Activated T-helper 1 cell treated with anti-CD3 and anti-CD28 coated beads, Interleukin-2, amount 50 U/mL, for 16 hours (primary cell): ENCODE results near the gene CATSPERE.
"Not testable (repeated sequence)": the region's sequence is repeated elsewhere in the genome, so short reads cannot be mapped to it uniquely, and the experiment has no call there.

ENCODE experiments used
- DNase-seq, 2 donors: peaks; one replicate each; pipeline ENCODE4 v3.0.0-alpha.2; 2020; ENCODE audit warnings: low read depth in 1 of 2, low spot score in 1 of 2

The CATSPERE gene

GRCh38 chr1:244448279-244449036 is 12.6 kb upstream of the CATSPERE start:
- DNase-seq = no peak

- DNase-seq = no peak
These were observed 11.1 kb upstream of the CATSPERE start for GRCh38 chr1:244449936-244450508.

- peak; percentile 40 to 46 for DNase-seq
These were observed 10.2 kb upstream of the CATSPERE start for GRCh38 chr1:244450597-244451538.

GRCh38 chr1:244451539-244451950 is 9.5 kb upstream of the CATSPERE start, which contains the start of gene ADSS2:
ADSS2 (minus strand) TSS chr1:244451909; CDS start chr1:244451817, 92 bp downstream.
- no peak for DNase-seq

GRCh38 chr1:244451951-244452795 is 8.9 kb upstream of the CATSPERE start:
- peak; percentile 97 to 99 for DNase-seq

- no peak for DNase-seq
These were observed 6.7 kb upstream of the CATSPERE start for GRCh38 chr1:244454412-244454811.

- DNase-seq = no peak
These were observed 4.5 kb upstream of the CATSPERE start for GRCh38 chr1:244456586-244456985.

GRCh38 chr1:244458781-244459180 is 2.3 kb upstream of the CATSPERE start:
- DNase-seq = no peak

GRCh38 chr1:244460197-244460596 is 876 bp upstream of the CATSPERE start:
- no peak for DNase-seq

GRCh38 chr1:244466724-244467123 is 5.7 kb downstream of the CATSPERE start:
- no peak for DNase-seq

GRCh38 chr1:244473059-244473605 is 12.1 kb downstream of the CATSPERE start:
- no peak for DNase-seq

GRCh38 chr1:244484971-244485370 is 23.9 kb downstream of the CATSPERE start:
- not testable (repeated sequence) for DNase-seq

GRCh38 chr1:244494653-244495052 is 33.6 kb downstream of the CATSPERE start:
- DNase-seq = no peak

GRCh38 chr1:244496186-244496585 is 35.1 kb downstream of the CATSPERE start:
- no peak for DNase-seq

- DNase-seq = no peak
These were observed 36.7 kb downstream of the CATSPERE start for GRCh38 chr1:244497805-244498204.

- DNase-seq = not testable (repeated sequence)
These were observed 38.4 kb downstream of the CATSPERE start for GRCh38 chr1:244499484-244499883.

GRCh38 chr1:244500515-244500914 is 39.4 kb downstream of the CATSPERE start:
- DNase-seq = not testable (repeated sequence)

GRCh38 chr1:244502630-244503029 is 41.6 kb downstream of the CATSPERE start:
- DNase-seq = no peak

GRCh38 chr1:244513493-244513892 is 52.4 kb downstream of the CATSPERE start:
- no peak for DNase-seq

GRCh38 chr1:244515680-244516079 is 54.6 kb downstream of the CATSPERE start:
- DNase-seq = no peak
